HG02610 (cell line): ENCODE measurements around the gene ARHGEF18.
"Not testable (repeated sequence)": the region's sequence is repeated elsewhere in the genome, so short reads cannot be mapped to it uniquely, and the experiment has no call there.

Experiments
- ATAC-seq: cut with Tn5 transposase; IDR thresholded peaks from one replicate; pipeline ENCODE4 v1.9.1; 2021; ENCODE audit warnings: mild to moderate bottlenecking, moderate library complexity; ENCODE audit not compliant: unreplicated experiment

Gene ARHGEF18

GRCh38 chr19:7346488-7346971 is 2.2 kb upstream of the ARHGEF18 start:
- ATAC-seq: no peak

- ATAC-seq: not testable (repeated sequence)
These were observed 1.7 kb upstream of the ARHGEF18 start for GRCh38 chr19:7346997-7347396.

- no peak for ATAC-seq
These were observed 474 bp downstream of the ARHGEF18 start for GRCh38 chr19:7349231-7349591.

- no peak for ATAC-seq
These were observed 1.4 kb downstream of the ARHGEF18 start for GRCh38 chr19:7349961-7350711.

GRCh38 chr19:7351861-7352260 is 3.1 kb downstream of the ARHGEF18 start:
- no peak for ATAC-seq

GRCh38 chr19:7355151-7355820 is 6.5 kb downstream of the ARHGEF18 start:
- ATAC-seq: no peak

GRCh38 chr19:7355871-7356270 is 7.1 kb downstream of the ARHGEF18 start:
- no peak for ATAC-seq

GRCh38 chr19:7356899-7357627 is 8.3 kb downstream of the ARHGEF18 start:
- ATAC-seq: no peak

- no peak for ATAC-seq
These were observed 9.4 kb downstream of the ARHGEF18 start for GRCh38 chr19:7358102-7358597.

- ATAC-seq: no peak
These were observed 11.8 kb downstream of the ARHGEF18 start for GRCh38 chr19:7360393-7360984.

GRCh38 chr19:7363225-7363624 is 14.5 kb downstream of the ARHGEF18 start:
- no peak for ATAC-seq

GRCh38 chr19:7366701-7367420 is 18.1 kb downstream of the ARHGEF18 start:
- no peak for ATAC-seq

- no peak for ATAC-seq
These were observed 19.7 kb downstream of the ARHGEF18 start for GRCh38 chr19:7368456-7368855.

GRCh38 chr19:7368866-7369265 is 20.1 kb downstream of the ARHGEF18 start:
- not testable (repeated sequence) for ATAC-seq

- no peak for ATAC-seq
These were observed 21.8 kb downstream of the ARHGEF18 start for GRCh38 chr19:7370546-7370945.

GRCh38 chr19:7371001-7371400 is 22.3 kb downstream of the ARHGEF18 start:
- ATAC-seq: no peak

- ATAC-seq: no peak
These were observed 24.1 kb downstream of the ARHGEF18 start for GRCh38 chr19:7372810-7373209.

- no peak for ATAC-seq
These were observed 25.1 kb downstream of the ARHGEF18 start for GRCh38 chr19:7373862-7374261.

- ATAC-seq: no peak
These were observed 27.6 kb downstream of the ARHGEF18 start for GRCh38 chr19:7376151-7376852.

- ATAC-seq: no peak
These were observed 28.5 kb downstream of the ARHGEF18 start for GRCh38 chr19:7377196-7377595.
